ENCODE data around the gene ZNF341.
"Not testable (repeated sequence)": the region's sequence is repeated elsewhere in the genome, so short reads cannot be mapped to it uniquely, and the experiment has no call there.

The ZNF341 gene

GRCh38 chr20:33770005-33770404 lies 38.2 kb downstream of the ZNF341 start:
- DNase-seq (ENCODE audit: low read depth), result no peak

- DNase-seq (ENCODE audit: low read depth), result no peak
These were observed 40.1 kb downstream of the ZNF341 start for GRCh38 chr20:33771938-33772337.

GRCh38 chr20:33772439-33772838 lies 40.6 kb downstream of the ZNF341 start:
- DNase-seq (ENCODE audit: low read depth), result no peak

GRCh38 chr20:33773412-33774089 lies 41.8 kb downstream of the ZNF341 start:
- no peak for DNase-seq (ENCODE audit: low read depth)

- no peak for DNase-seq (ENCODE audit: low read depth)
These were observed 46.0 kb downstream of the ZNF341 start for GRCh38 chr20:33777816-33778215.

- no peak for DNase-seq (ENCODE audit: low read depth)
These were observed 49.3 kb downstream of the ZNF341 start for GRCh38 chr20:33781133-33781532.

GRCh38 chr20:33781945-33782344 lies 50.1 kb downstream of the ZNF341 start:
- no peak for DNase-seq (ENCODE audit: low read depth)

GRCh38 chr20:33783256-33783655 lies 51.5 kb downstream of the ZNF341 start:
- no peak for DNase-seq (ENCODE audit: low read depth)

GRCh38 chr20:33783818-33784217 lies 52.0 kb downstream of the ZNF341 start:
- DNase-seq (ENCODE audit: low read depth), result no peak

- no peak for DNase-seq (ENCODE audit: low read depth)
These were observed 52.4 kb downstream of the ZNF341 start for GRCh38 chr20:33784225-33784624.

- no peak for DNase-seq (ENCODE audit: low read depth)
These were observed 53.7 kb downstream of the ZNF341 start for GRCh38 chr20:33785503-33785902.

GRCh38 chr20:33787253-33787891 lies 55.6 kb downstream of the ZNF341 start:
- DNase-seq (ENCODE audit: low read depth), result no peak

GRCh38 chr20:33788351-33789049 lies 56.7 kb downstream of the ZNF341 start:
- DNase-seq (ENCODE audit: low read depth), result no peak

GRCh38 chr20:33789109-33789857 lies 57.5 kb downstream of the ZNF341 start:
- no peak for DNase-seq (ENCODE audit: low read depth)

- no peak for DNase-seq (ENCODE audit: low read depth)
These were observed 58.0 kb downstream of the ZNF341 start for GRCh38 chr20:33789858-33790182.

GRCh38 chr20:33790566-33790965 lies 58.8 kb downstream of the ZNF341 start:
- DNase-seq (ENCODE audit: low read depth), result no peak

- no peak for DNase-seq (ENCODE audit: low read depth)
These were observed 59.2 kb downstream of the ZNF341 start for GRCh38 chr20:33791021-33791420.

GRCh38 chr20:33791540-33791939 lies 59.7 kb downstream of the ZNF341 start:
- no peak for DNase-seq (ENCODE audit: low read depth)

- DNase-seq (ENCODE audit: low read depth), result peak; percentile 30
These were observed 60.3 kb downstream of the ZNF341 start for GRCh38 chr20:33791959-33792597.

- not testable (repeated sequence) for DNase-seq (ENCODE audit: low read depth)
These were observed 60.8 kb downstream of the ZNF341 start for GRCh38 chr20:33792598-33792989.

GRCh38 chr20:33793011-33793931 lies 61.5 kb downstream of the ZNF341 start:
- no peak for DNase-seq (ENCODE audit: low read depth)

All from stimulated activated CD8-positive, alpha-beta memory T cell treated with anti-CD3 and anti-CD28 coated beads, Interleukin-12 subunit alpha, Interleukin-12 subunit beta, amount 100 ng/mL, for 1 hour (primary cell).